ENCODE results near the gene AURKAIP1. TPM values are rescaled to one million over a fixed set of nuclear protein-coding genes. Genes with fewer than 3 reads are reported as not detected.

The AURKAIP1 gene
- total and polyA plus RNA-seq, 2 of the 13 experiments (the other 11 are each of a cell fraction or from before 2014, with no cell fraction given) = 69.5 to 175 TPM

DNA sequence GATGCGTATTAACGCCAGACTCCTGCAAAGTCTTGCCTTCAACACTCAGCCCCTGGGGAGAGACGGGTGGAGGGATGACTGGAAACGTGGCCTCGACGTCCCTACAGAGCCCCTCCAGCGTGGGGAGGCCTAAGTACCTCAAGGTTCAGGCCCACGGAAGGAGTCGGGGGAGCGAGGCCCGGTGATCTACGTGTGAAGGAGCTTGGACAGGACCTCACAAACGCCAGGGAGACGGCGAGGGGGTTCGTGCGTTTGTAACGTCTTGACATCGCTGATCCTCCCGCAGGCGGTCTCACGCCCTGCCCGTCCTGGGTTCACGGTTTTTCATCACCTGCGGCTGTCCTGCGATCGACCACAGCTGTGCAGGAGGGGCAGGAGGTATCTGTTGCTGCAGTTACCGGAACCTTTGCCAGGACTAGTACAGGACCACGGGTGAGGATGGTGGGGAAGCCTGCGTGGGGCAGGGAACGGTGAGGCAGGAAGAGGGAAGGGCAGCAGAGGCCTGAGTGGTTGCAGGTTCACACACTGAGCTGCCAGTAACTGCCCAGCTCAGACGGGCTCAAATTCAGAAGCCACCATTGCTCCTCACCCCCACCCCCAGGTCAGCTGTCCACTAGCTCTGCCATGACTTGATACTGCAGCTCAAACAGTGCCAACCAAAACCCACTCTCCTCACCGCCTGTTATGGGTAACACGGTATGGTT, 25.0 kb upstream of the AURKAIP1 start (continued):
- TF ChIP-seq, protein P1, sequence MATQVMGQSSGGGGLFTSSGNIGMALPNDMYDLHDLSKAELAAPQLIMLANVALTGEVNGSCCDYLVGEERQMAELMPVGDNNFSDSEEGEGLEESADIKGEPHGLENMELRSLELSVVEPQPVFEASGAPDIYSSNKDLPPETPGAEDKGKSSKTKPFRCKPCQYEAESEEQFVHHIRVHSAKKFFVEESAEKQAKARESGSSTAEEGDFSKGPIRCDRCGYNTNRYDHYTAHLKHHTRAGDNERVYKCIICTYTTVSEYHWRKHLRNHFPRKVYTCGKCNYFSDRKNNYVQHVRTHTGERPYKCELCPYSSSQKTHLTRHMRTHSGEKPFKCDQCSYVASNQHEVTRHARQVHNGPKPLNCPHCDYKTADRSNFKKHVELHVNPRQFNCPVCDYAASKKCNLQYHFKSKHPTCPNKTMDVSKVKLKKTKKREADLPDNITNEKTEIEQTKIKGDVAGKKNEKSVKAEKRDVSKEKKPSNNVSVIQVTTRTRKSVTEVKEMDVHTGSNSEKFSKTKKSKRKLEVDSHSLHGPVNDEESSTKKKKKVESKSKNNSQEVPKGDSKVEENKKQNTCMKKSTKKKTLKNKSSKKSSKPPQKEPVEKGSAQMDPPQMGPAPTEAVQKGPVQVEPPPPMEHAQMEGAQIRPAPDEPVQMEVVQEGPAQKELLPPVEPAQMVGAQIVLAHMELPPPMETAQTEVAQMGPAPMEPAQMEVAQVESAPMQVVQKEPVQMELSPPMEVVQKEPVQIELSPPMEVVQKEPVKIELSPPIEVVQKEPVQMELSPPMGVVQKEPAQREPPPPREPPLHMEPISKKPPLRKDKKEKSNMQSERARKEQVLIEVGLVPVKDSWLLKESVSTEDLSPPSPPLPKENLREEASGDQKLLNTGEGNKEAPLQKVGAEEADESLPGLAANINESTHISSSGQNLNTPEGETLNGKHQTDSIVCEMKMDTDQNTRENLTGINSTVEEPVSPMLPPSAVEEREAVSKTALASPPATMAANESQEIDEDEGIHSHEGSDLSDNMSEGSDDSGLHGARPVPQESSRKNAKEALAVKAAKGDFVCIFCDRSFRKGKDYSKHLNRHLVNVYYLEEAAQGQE (IDR thresholded peaks at IDR 0.05; ENCODE audit: borderline replicate concordance in 1 of 2, low read depth in 1 of 2, low read length in 2 of 2) = no peak
- peak; percentile 88; the same call in 1 of the 2 replicates for TF ChIP-seq ZNF550 (CRISPR knock-in tag; IDR thresholded peaks at IDR 0.05; ENCODE audit: borderline replicate concordance)
- TF ChIP-seq STAG1 (CRISPR knock-in tag; IDR thresholded peaks at IDR 0.05) = no peak
- no peak for TF ChIP-seq ZBTB7A (CRISPR knock-in tag; IDR thresholded peaks at IDR 0.05)
- no peak for TF ChIP-seq STAT5B (CRISPR knock-in tag; IDR thresholded peaks at IDR 0.05)
- no peak for TF ChIP-seq ZZZ3 (CRISPR knock-in tag; IDR thresholded peaks at IDR 0.05; ENCODE audit: borderline replicate concordance)
- TF ChIP-seq ZMAT3 (CRISPR knock-in tag; conservative IDR thresholded peaks at IDR 0.05) = peak; percentile 4; the same call in 1 of the 2 replicates
- TF ChIP-seq ZNF180 (CRISPR knock-in tag; IDR thresholded peaks at IDR 0.05; ENCODE audit: borderline replicate concordance, low read depth) = no peak
- TF ChIP-seq ZMYM4 (CRISPR knock-in tag; IDR thresholded peaks at IDR 0.05) = no peak
- no peak for TF ChIP-seq ZNF343 (CRISPR knock-in tag; IDR thresholded peaks at IDR 0.05)
- no peak for TF ChIP-seq ZNF431 (CRISPR knock-in tag; IDR thresholded peaks at IDR 0.05; ENCODE audit: borderline replicate concordance, low read depth)
- TF ChIP-seq ZFX (CRISPR knock-in tag; IDR thresholded peaks at IDR 0.05; ENCODE audit: low read depth) = peak; percentile 32; the same call in 1 of the 2 replicates
- TF ChIP-seq, protein P2, sequence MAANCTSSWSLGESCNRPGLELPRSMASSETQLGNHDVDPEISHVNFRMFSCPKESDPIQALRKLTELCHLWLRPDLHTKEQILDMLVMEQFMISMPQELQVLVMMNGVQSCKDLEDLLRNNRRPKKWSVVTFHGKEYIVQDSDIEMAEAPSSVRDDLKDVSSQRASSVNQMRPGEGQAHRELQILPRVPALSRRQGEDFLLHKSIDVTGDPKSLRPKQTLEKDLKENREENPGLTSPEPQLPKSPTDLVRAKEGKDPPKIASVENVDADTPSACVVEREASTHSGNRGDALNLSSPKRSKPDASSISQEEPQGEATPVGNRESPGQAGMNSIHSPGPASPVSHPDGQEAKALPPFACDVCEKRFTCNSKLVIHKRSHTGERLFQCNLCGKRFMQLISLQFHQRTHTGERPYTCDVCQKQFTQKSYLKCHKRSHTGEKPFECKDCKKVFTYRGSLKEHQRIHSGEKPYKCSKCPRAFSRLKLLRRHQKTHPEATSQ (CRISPR knock-in tag; IDR thresholded peaks at IDR 0.05; ENCODE audit: borderline replicate concordance) = no peak
- TF ChIP-seq ZNF660 (CRISPR knock-in tag; IDR thresholded peaks at IDR 0.05; ENCODE audit: borderline replicate concordance, low read depth) = no peak
- no peak for TF ChIP-seq TEAD2 (CRISPR knock-in tag; IDR thresholded peaks at IDR 0.05)
- TF ChIP-seq ZNF589 (CRISPR knock-in tag; conservative IDR thresholded peaks at IDR 0.05) = no peak
- TF ChIP-seq TBX2 (CRISPR knock-in tag; IDR thresholded peaks at IDR 0.05; ENCODE audit: borderline replicate concordance) = 0 out of 2 replicates have a peak, but pooled peaks have one; percentile 10
- peak; percentile 66; the same call in 1 of the 2 replicates for TF ChIP-seq ZNF616 (CRISPR knock-in tag; IDR thresholded peaks at IDR 0.05; ENCODE audit: low read depth)
- peak; percentile 82 for TF ChIP-seq AGO2 (optimal IDR thresholded peaks at IDR 0.05; ENCODE audit: low read depth, low read length)
- TF ChIP-seq SP1 (IDR thresholded peaks at IDR 0.05) = no peak
- 0 out of 2 replicates have a peak, but pooled peaks have one; percentile 7 for TF ChIP-seq SP1 (CRISPR knock-in tag; IDR thresholded peaks at IDR 0.05)
- TF ChIP-seq ZNF720 (CRISPR knock-in tag; IDR thresholded peaks at IDR 0.05) = no peak
- 0 out of 2 replicates have a peak, but pooled peaks have one; percentile 36 for TF ChIP-seq ZNF383 (CRISPR knock-in tag; IDR thresholded peaks at IDR 0.05; ENCODE audit: borderline replicate concordance)
- TF ChIP-seq ZC3H4 (CRISPR knock-in tag; IDR thresholded peaks at IDR 0.05; ENCODE audit: borderline replicate concordance) = peak; percentile 35; the same call in 1 of the 2 replicates
- no peak for TF ChIP-seq ZNF543 (CRISPR knock-in tag; IDR thresholded peaks at IDR 0.05)
- no peak for TF ChIP-seq ZNF282 (IDR thresholded peaks at IDR 0.05; ENCODE audit: partially characterized antibody)
- TF ChIP-seq ZNF430 (CRISPR knock-in tag; IDR thresholded peaks at IDR 0.05) = no peak
